SK-N-SH (cell line): ENCODE data around the gene EZR. TPM values are rescaled to one million over a fixed set of nuclear protein-coding genes. Genes with fewer than 3 reads are reported as not detected.

Experiments used
- CTCF ChIA-PET: fragments of 300-600, 350-600 bp; formaldehyde crosslinking; extraction: SDS; loops from one replicate; lab custom pipeline; 2021; lab: Yijun Ruan, JAX
- POLR2A ChIA-PET: fragments of 350-600 bp; sonication (Branson Sonifier 250); formaldehyde crosslinking; extraction: SDS; loops from one replicate; lab custom pipeline; 2020; ENCODE audit warnings: antibody characterized with exemption, inconsistent platforms; lab: Yijun Ruan, JAX
- DNase-seq: peaks from one replicate; pipeline ENCODE4 v3.0.0; 2012
- H2AFZ ChIP-seq: fragments of 200-600 bp; sonication (generic); 2 replicates; pipeline ENCODE4 v1.8.1; 2016; ENCODE audit warnings: antibody characterized with exemption, mild to moderate bottlenecking, low read depth
- H3F3A ChIP-seq: fragments of 200-600 bp; sonication (generic); replicated peaks from 2 replicates; pipeline ENCODE3; 2016; ENCODE audit warnings: antibody characterized with exemption, mild to moderate bottlenecking; ENCODE audit not compliant: insufficient read depth
- H3K27ac ChIP-seq, 2 experiments: fragments of 200-500 bp in 1 of 2; fragments of 200-600 bp in 1 of 2; sonication (Bioruptor generic) in 1 of 2; sonication (generic), shearing (Covaris generic) in 1 of 2; 2 replicates each; pipeline versions ENCODE4 v1.5.1 to v1.6.1; 2014 to 2016; ENCODE audit warnings: low read depth in 2 of 2, inconsistent platforms in 1 of 2, low read length in 1 of 2, mild to moderate bottlenecking in 1 of 2, mixed read lengths in 1 of 2
- H3K27me3 ChIP-seq: fragments of 200-600 bp; sonication (generic), shearing (Covaris generic); 2 replicates; pipeline ENCODE4 v1.6.1; 2016; ENCODE audit warnings: mixed run types; ENCODE audit not compliant: insufficient read depth
- H3K36me3 ChIP-seq, 2 experiments: fragments of 200-500 bp in 1 of 2; fragments of 200-600 bp in 1 of 2; sonication (Bioruptor generic) in 1 of 2; sonication (generic) in 1 of 2; replicated peaks in 1 of 2; 2 replicates each; pipeline versions ENCODE3 to v1.5.1; 2014 to 2016; ENCODE audit warnings: low read length in 1 of 2, mild to moderate bottlenecking in 1 of 2; ENCODE audit not compliant: insufficient read depth in 2 of 2, control insufficient read depth in 1 of 2
- H3K4me1 ChIP-seq, 2 experiments: fragments of 200-500 bp in 1 of 2; fragments of 200-600 bp in 1 of 2; sonication (Bioruptor generic) in 1 of 2; sonication (generic), shearing (Covaris generic) in 1 of 2; 2 replicates each; pipeline versions ENCODE4 v1.5.1 to v1.6.1; 2014 to 2016; ENCODE audit warnings: low read depth in 1 of 2, low read length in 1 of 2, mixed run types in 1 of 2; ENCODE audit not compliant: insufficient read depth in 2 of 2, control insufficient read depth in 1 of 2
- H3K4me2 ChIP-seq: fragments of 200-600 bp; sonication (generic), shearing (Covaris generic); 2 replicates; pipeline ENCODE4 v1.6.1; 2017; ENCODE audit warnings: mixed run types
- H3K4me3 ChIP-seq, 2 experiments: fragments of 200-500 bp in 1 of 2; fragments of 200-600 bp in 1 of 2; sonication (Bioruptor generic) in 1 of 2; sonication (generic), shearing (Covaris generic) in 1 of 2; 2 replicates each; pipeline versions ENCODE4 v1.5.1 to v1.8.1; 2014 to 2016; ENCODE audit warnings: low read depth in 2 of 2, inconsistent platforms in 1 of 2, low read length in 1 of 2, mild to moderate bottlenecking in 1 of 2, mixed read lengths in 1 of 2, moderate library complexity in 1 of 2
- H3K79me2 ChIP-seq: fragments of 200-600 bp; sonication (generic); 2 replicates; pipeline ENCODE4 v1.8.1; 2017; ENCODE audit warnings: mild to moderate bottlenecking; ENCODE audit not compliant: insufficient read depth
- H3K9ac ChIP-seq: fragments of 200-600 bp; sonication (generic); 2 replicates; pipeline ENCODE4 v1.6.1; 2017; ENCODE audit warnings: mixed run types
- H3K9me2 ChIP-seq: fragments of 200-600 bp; sonication (generic); 2 replicates; pipeline ENCODE4 v1.6.1; 2017; ENCODE audit warnings: mixed run types
- H3K9me3 ChIP-seq: fragments of 200-600 bp; sonication (generic); 2 replicates; pipeline ENCODE4 v1.6.1; 2017; ENCODE audit warnings: mixed run types, mild to moderate bottlenecking, moderate library complexity
- H4K20me1 ChIP-seq: fragments of 200-600 bp; sonication (generic); 2 replicates; pipeline ENCODE4 v1.6.1; 2017; ENCODE audit warnings: mild to moderate bottlenecking, mixed run types; ENCODE audit not compliant: insufficient read depth
- CHD2 ChIP-seq: fragments of 150-350 bp; IDR thresholded peaks from 2 replicates; pipeline ENCODE4 v1.6.1; 2018; ENCODE audit warnings: low read length; ENCODE audit not compliant: partially characterized antibody
- ELF1 ChIP-seq: IDR thresholded peaks from 2 replicates; pipeline ENCODE4 v1.4.0; 2012
- MAX ChIP-seq: IDR thresholded peaks from 2 replicates; pipeline ENCODE4 v1.4.0; 2012; ENCODE audit warnings: low read depth
- NFIC ChIP-seq: IDR thresholded peaks from 2 replicates; pipeline ENCODE4 v1.4.0; 2012; ENCODE audit warnings: borderline replicate concordance
- NRF1 ChIP-seq: IDR thresholded peaks from 2 replicates; pipeline ENCODE4 v1.6.1; 2012; ENCODE audit warnings: low read depth, mild to moderate bottlenecking, low read length
- REST ChIP-seq: IDR thresholded peaks from 2 replicates; pipeline ENCODE4 v1.6.1; 2012; ENCODE audit warnings: mild to moderate bottlenecking, low read depth, low read length, moderate library complexity
- TCF12 ChIP-seq: IDR thresholded peaks from 2 replicates; pipeline ENCODE4 v1.4.0; 2012
- TEAD4 ChIP-seq: IDR thresholded peaks from 2 replicates; pipeline ENCODE4 v1.4.0; 2012; ENCODE audit warnings: mild to moderate bottlenecking, borderline replicate concordance; ENCODE audit not compliant: insufficient read depth
- YY1 ChIP-seq: IDR thresholded peaks from 2 replicates; pipeline ENCODE4 v1.4.0; 2012; ENCODE audit warnings: low read depth, mild to moderate bottlenecking
- WGBS: methylation state at CpG from one replicate; pipeline ENCODE4 v1.1.6; 2017; ENCODE audit warnings: low lambda C conversion rate; 5-methylcytosine and 5-hydroxymethylcytosine counted together
- polyA plus RNA-seq, 3 experiments: library from polyadenylated mRNA; depleted of rRNA; stranded (reverse); fragments of >200 nt; gene quantifications; 2 replicates each; pipeline ENCODE4 v1.2.3, GENCODE V29; 2012
- TF ChIP-seq, protein P1 (sequence below): fragments of 150-350 bp; IDR thresholded peaks from 2 replicates; pipeline ENCODE4 v1.6.1; 2017; ENCODE audit warnings: antibody characterized with exemption, low read length, low read depth, borderline replicate concordance
- TF ChIP-seq, protein P2 (sequence below): IDR thresholded peaks from 2 replicates; pipeline ENCODE4 v1.4.0; 2012; ENCODE audit warnings: low read depth, borderline replicate concordance

EZR gene
- polyA plus RNA-seq, 1 of the 3 experiments (the other 2 are of a cell fraction), result 92.0 TPM

DNA sequence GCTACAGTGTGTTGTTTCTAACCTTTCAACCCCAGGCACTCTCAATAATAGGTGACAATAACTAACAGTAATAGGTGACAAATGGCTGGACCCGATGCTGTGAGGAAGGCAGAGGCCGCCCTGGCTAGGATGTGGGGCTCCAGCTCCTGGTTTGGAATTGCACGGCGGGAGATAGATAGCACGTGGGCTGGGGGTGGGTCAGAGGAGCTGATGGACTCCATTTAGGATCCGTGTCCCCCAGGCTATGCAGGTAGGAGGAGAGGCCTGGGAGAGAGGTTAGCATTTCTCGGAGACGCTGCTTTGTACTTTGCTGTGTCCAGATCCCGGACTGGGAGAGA, 61.4 kb downstream of the EZR start:
- H4K20me1 ChIP-seq, result no peaks in the 10 kb centered on the region
- H3K79me2 ChIP-seq, result no peaks in the 10 kb centered on the region
- H3F3A ChIP-seq, result no peaks in the 10 kb centered on the region
- H3K4me2 ChIP-seq, result no peak overlapping the region
- H3K27ac ChIP-seq, result peak overlapping the region in 1 of 2 experiments; percentile 51; a peak in 2 of 4 replicates
- no peak for DNase-seq
- H3K27me3 ChIP-seq, result no peaks in the 10 kb centered on the region
- TF ChIP-seq, protein P1, sequence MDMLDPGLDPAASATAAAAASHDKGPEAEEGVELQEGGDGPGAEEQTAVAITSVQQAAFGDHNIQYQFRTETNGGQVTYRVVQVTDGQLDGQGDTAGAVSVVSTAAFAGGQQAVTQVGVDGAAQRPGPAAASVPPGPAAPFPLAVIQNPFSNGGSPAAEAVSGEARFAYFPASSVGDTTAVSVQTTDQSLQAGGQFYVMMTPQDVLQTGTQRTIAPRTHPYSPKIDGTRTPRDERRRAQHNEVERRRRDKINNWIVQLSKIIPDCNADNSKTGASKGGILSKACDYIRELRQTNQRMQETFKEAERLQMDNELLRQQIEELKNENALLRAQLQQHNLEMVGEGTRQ, result no peak
- TF ChIP-seq, protein P2, sequence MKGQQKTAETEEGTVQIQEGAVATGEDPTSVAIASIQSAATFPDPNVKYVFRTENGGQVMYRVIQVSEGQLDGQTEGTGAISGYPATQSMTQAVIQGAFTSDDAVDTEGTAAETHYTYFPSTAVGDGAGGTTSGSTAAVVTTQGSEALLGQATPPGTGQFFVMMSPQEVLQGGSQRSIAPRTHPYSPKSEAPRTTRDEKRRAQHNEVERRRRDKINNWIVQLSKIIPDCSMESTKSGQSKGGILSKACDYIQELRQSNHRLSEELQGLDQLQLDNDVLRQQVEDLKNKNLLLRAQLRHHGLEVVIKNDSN, result no peak
- no peak for TF ChIP-seq CHD2
- no peak for TF ChIP-seq NFIC
- no peak for TF ChIP-seq MAX
- no peak for TF ChIP-seq YY1
- TF ChIP-seq REST, result no peak
- no peak for TF ChIP-seq TEAD4
- no peak for TF ChIP-seq TCF12
- no peak for TF ChIP-seq ELF1
- TF ChIP-seq NRF1, result no peak
- WGBS, result 95% methylated on average over 9 of the region's 9 CpGs
- H3K4me3 ChIP-seq, result no peak overlapping the region
- H3K4me1 ChIP-seq, result peaks cover 1 to 59% of the 10 kb centered on the region in 2 experiments; a peak in 2 of 4 replicates
- CTCF ChIA-PET, result interaction anchor here (1.0 to 2.6 kb wide), 3 partner anchors 13 to 54 kb away, joined by 3 to 8 read pairs (median 3); no protein-coding TSS in a partner anchor
- H3K9me2 ChIP-seq, result no peaks in the 10 kb centered on the region
- H3K9me3 ChIP-seq, result no peaks in the 10 kb centered on the region
- POLR2A ChIA-PET, result no interaction called here
- no peak overlapping the region for H2AFZ ChIP-seq
- no peaks in the 10 kb centered on the region for H3K36me3 ChIP-seq
- no peak overlapping the region for H3K9ac ChIP-seq
